ENCODE measurements around the gene SEMA3E. TPM values are rescaled to one million over a fixed set of nuclear protein-coding genes. Genes with fewer than 3 reads are reported as not detected.

The SEMA3E gene
- total and polyA plus RNA-seq, 2 experiments from 2014 or later = 7.0 to 14.0 TPM

- Histone ChIP-seq H3K4me2 (no peak overlapping the region), H4K20me1 (ENCODE audit: insufficient read depth, poor library complexity, severe bottlenecking) (no peaks in the 10 kb centered on the region), H3K9me3 (ENCODE audit: low read depth) (no peaks in the 10 kb centered on the region), H3K4me1 (ENCODE audit: insufficient read depth) (no peaks in the 10 kb centered on the region), H3K36me3 (replicated peaks; ENCODE audit: insufficient read depth, low read depth) (no peaks in the 10 kb centered on the region), H2AFZ (no peak overlapping the region), H3K27me3 (no peaks in the 10 kb centered on the region), H3K9me2 (replicated peaks; ENCODE audit: insufficient read depth) (no peaks in the 10 kb centered on the region), H3K27ac (no peak overlapping the region), H3K4me3 (no peak overlapping the region), H3K79me2 (no peaks in the 10 kb centered on the region)
- no peak for TF ChIP-seq CTCF (IDR thresholded peaks at IDR 0.05; ENCODE audit: poor library complexity)
- no peak for TF ChIP-seq EZH2 (IDR thresholded peaks at IDR 0.05; ENCODE audit: borderline replicate concordance)
- no peak for TF ChIP-seq EZH2phosphoT487 (IDR thresholded peaks at IDR 0.05; ENCODE audit: low read depth, severe bottlenecking, unreplicated experiment)
- DNase-seq (ENCODE audit: low spot score) = no peak
- WGBS (ENCODE audit: low lambda C conversion rate, missing lambda C conversion rate) = 92% methylated on average over 4 of the region's 4 CpGs
Observed at GRCh38 chr7:83663131-83663530, 14.2 kb upstream of the SEMA3E start.

GRCh38 chr7:83658126-83658525 is 9.2 kb upstream of the SEMA3E start:
- Histone ChIP-seq H3K4me3 (no peak overlapping the region), H3K9me3 (ENCODE audit: low read depth) (no peaks in the 10 kb centered on the region), H3K27me3 (no peaks in the 10 kb centered on the region), H3K4me2 (no peak overlapping the region), H3K4me1 (ENCODE audit: insufficient read depth) (no peaks in the 10 kb centered on the region), H3K9me2 (replicated peaks; ENCODE audit: insufficient read depth) (no peaks in the 10 kb centered on the region), H3K27ac (no peak overlapping the region), H3K36me3 (replicated peaks; ENCODE audit: insufficient read depth, low read depth) (no peaks in the 10 kb centered on the region), H4K20me1 (ENCODE audit: insufficient read depth, poor library complexity, severe bottlenecking) (no peaks in the 10 kb centered on the region), H3K79me2 (no peaks in the 10 kb centered on the region), H2AFZ (no peak overlapping the region)
- WGBS (ENCODE audit: low lambda C conversion rate, missing lambda C conversion rate) = 76% methylated on average over 2 of the region's 2 CpGs
- DNase-seq (ENCODE audit: low spot score) = no peak
- TF ChIP-seq CTCF (IDR thresholded peaks at IDR 0.05; ENCODE audit: poor library complexity) (no peak), EZH2phosphoT487 (IDR thresholded peaks at IDR 0.05; ENCODE audit: low read depth, severe bottlenecking, unreplicated experiment) (no peak), EZH2 (IDR thresholded peaks at IDR 0.05; ENCODE audit: borderline replicate concordance) (no peak)

GRCh38 chr7:83655951-83656556 is 7.1 kb upstream of the SEMA3E start:
- TF ChIP-seq CTCF (IDR thresholded peaks at IDR 0.05; ENCODE audit: poor library complexity) (peak; percentile 83), EZH2phosphoT487 (IDR thresholded peaks at IDR 0.05; ENCODE audit: low read depth, severe bottlenecking, unreplicated experiment) (no peak)
- no peaks in the 10 kb centered on the region for H3K4me1 ChIP-seq (ENCODE audit: insufficient read depth)
- no peak overlapping the region for H3K4me3 ChIP-seq
- H3K36me3 ChIP-seq (replicated peaks; ENCODE audit: insufficient read depth, low read depth) = no peaks in the 10 kb centered on the region
- H3K27ac ChIP-seq = no peak overlapping the region
- no peaks in the 10 kb centered on the region for H3K79me2 ChIP-seq
- no peaks in the 10 kb centered on the region for H3K9me3 ChIP-seq (ENCODE audit: low read depth)
- WGBS (ENCODE audit: low lambda C conversion rate, missing lambda C conversion rate) = 19% methylated on average over 2 of the region's 2 CpGs
- DNase-seq (ENCODE audit: low spot score) = peak; percentile 65
- no peaks in the 10 kb centered on the region for H3K9me2 ChIP-seq (replicated peaks; ENCODE audit: insufficient read depth)
- H2AFZ ChIP-seq = no peak overlapping the region
- H4K20me1 ChIP-seq (ENCODE audit: insufficient read depth, poor library complexity, severe bottlenecking) = no peaks in the 10 kb centered on the region
- no peak overlapping the region for H3K4me2 ChIP-seq
- H3K27me3 ChIP-seq = no peaks in the 10 kb centered on the region
